Tibial artery (tissue), 4 donors: ENCODE data around the gene LHFPL6.

Experiments used
- DNase-seq, 2 donors: peaks; one replicate each; pipeline ENCODE4 v3.0.0-alpha.2; 2019
- H3K27ac ChIP-seq, 2 donors: fragments of 200-600 bp; sonication (generic) in 1 of 2; 1 replicate in 1 of 2; 2 replicates in 1 of 2; pipeline ENCODE4 v1.5.1; 2018 to 2019; ENCODE audit warnings: mild to moderate bottlenecking in 1 of 2
- H3K27me3 ChIP-seq, 2 donors: fragments of 200-600 bp; sonication (generic) in 1 of 2; one replicate each; pipeline versions ENCODE4 v1.5.1 to v1.6.0; 2016 to 2019
- H3K36me3 ChIP-seq, 3 donors: fragments of 200-600 bp; sonication (generic) in 2 of 3; one replicate each; pipeline ENCODE4 v1.5.1; 2016 to 2019; ENCODE audit warnings: mild to moderate bottlenecking in 2 of 3
- H3K4me1 ChIP-seq, 4 donors: fragments of 200-600 bp; sonication (generic) in 2 of 4; 1 replicate in 3 of 4; 2 replicates in 1 of 4; pipeline ENCODE4 v1.5.1; 2016 to 2019
- H3K4me3 ChIP-seq, 2 donors: fragments of 200-600 bp; sonication (generic) in 1 of 2; 1 replicate in 1 of 2; 2 replicates in 1 of 2; pipeline ENCODE4 v1.5.1; 2018 to 2019; ENCODE audit warnings: mild to moderate bottlenecking in 2 of 2
- H3K9me3 ChIP-seq, 3 donors: fragments of 200-600 bp; sonication (generic) in 1 of 3; one replicate each; pipeline ENCODE4 v1.5.1; 2016 to 2019
- CTCF ChIP-seq, 2 experiments: fragments of 200-600 bp in 1 of 2; fragments of 450-650 bp in 1 of 2; IDR thresholded peaks; one replicate each; pipeline ENCODE4 v1.5.1; 2017 to 2019; ENCODE audit warnings: antibody characterized with exemption in 2 of 2, mild to moderate bottlenecking in 1 of 2, moderate library complexity in 1 of 2
- intact Hi-C: fragments of 100-400 bp; cut with DNase I; formaldehyde crosslinking; loops from one replicate; pipeline ENCODE4 v1.15.0; 2023; ENCODE audit warnings: low total_unique reads

The LHFPL6 gene

GRCh38 chr13:39522329-39522728 lies 80.7 kb downstream of the LHFPL6 start:
- TF ChIP-seq CTCF (IDR thresholded peaks at IDR 0.05) = no peak
- H3K27ac ChIP-seq = no peak overlapping the region
- no peaks in the 10 kb centered on the region for H3K36me3 ChIP-seq
- no peak overlapping the region for H3K4me3 ChIP-seq
- no peaks in the 10 kb centered on the region for H3K9me3 ChIP-seq
- H3K4me1 ChIP-seq = peaks cover 0 to 51% (median 12%) of the 10 kb centered on the region in 4 donors
- no peaks in the 10 kb centered on the region for H3K27me3 ChIP-seq
- DNase-seq = no peak
- intact Hi-C loops = no loop called here

- Histone ChIP-seq H3K4me3 (no peak overlapping the region), H3K27me3 (no peaks in the 10 kb centered on the region), H3K36me3 (no peaks in the 10 kb centered on the region), H3K9me3 (no peaks in the 10 kb centered on the region), H3K27ac (no peak overlapping the region), H3K4me1 (peaks cover 0 to 46% (median 14%) of the 10 kb centered on the region in 4 donors)
- TF ChIP-seq CTCF (IDR thresholded peaks at IDR 0.05) = no peak
- intact Hi-C loops = no loop called here
- DNase-seq = no peak
These were observed 81.3 kb downstream of the LHFPL6 start for GRCh38 chr13:39521701-39522100.

- Histone ChIP-seq H3K4me1 (peaks cover 0 to 42% (median 18%) of the 10 kb centered on the region in 4 donors), H3K27ac (no peak overlapping the region), H3K36me3 (no peaks in the 10 kb centered on the region), H3K4me3 (no peak overlapping the region), H3K9me3 (no peaks in the 10 kb centered on the region), H3K27me3 (no peaks in the 10 kb centered on the region)
- DNase-seq = no peak
- intact Hi-C loops = no loop called here
- no peak for TF ChIP-seq CTCF (IDR thresholded peaks at IDR 0.05)
These were observed 86.9 kb downstream of the LHFPL6 start for GRCh38 chr13:39516096-39516495.

GRCh38 chr13:39515224-39515714 lies 87.7 kb downstream of the LHFPL6 start:
- no peak for TF ChIP-seq CTCF (IDR thresholded peaks at IDR 0.05)
- no peaks in the 10 kb centered on the region for H3K9me3 ChIP-seq
- no peak overlapping the region for H3K27ac ChIP-seq
- H3K4me1 ChIP-seq = peaks cover 0 to 34% (median 19%) of the 10 kb centered on the region in 4 donors
- intact Hi-C loops = no loop called here
- H3K27me3 ChIP-seq = no peaks in the 10 kb centered on the region
- no peak overlapping the region for H3K4me3 ChIP-seq
- no peak for DNase-seq
- no peaks in the 10 kb centered on the region for H3K36me3 ChIP-seq

GRCh38 chr13:39512687-39513086 lies 90.3 kb downstream of the LHFPL6 start:
- H3K4me1 ChIP-seq = peaks cover 0 to 37% (median 20%) of the 10 kb centered on the region in 4 donors
- intact Hi-C loops = no loop called here
- H3K4me3 ChIP-seq = no peak overlapping the region

More at GRCh38 chr13:39512687-39513086, 90.3 kb downstream of the LHFPL6 start:
- no peaks in the 10 kb centered on the region for H3K27me3 ChIP-seq
- H3K9me3 ChIP-seq = no peaks in the 10 kb centered on the region
- no peak overlapping the region for H3K27ac ChIP-seq
- no peak for DNase-seq
- TF ChIP-seq CTCF (IDR thresholded peaks at IDR 0.05) = no peak
- H3K36me3 ChIP-seq = no peaks in the 10 kb centered on the region
